ENCODE results near the gene CCNK. TPM values are rescaled to one million over a fixed set of nuclear protein-coding genes. Genes with fewer than 3 reads are reported as not detected.
A peak's percentile ranks its signal among the peaks of the same experiment; 100 is the strongest.

Gene CCNK
- total and polyA plus RNA-seq, 10 donors: 11.8 to 58.3 (median 39.8) TPM

- Histone ChIP-seq H3K4me3 (no peak overlapping the region), H3K27ac (no peak overlapping the region), H3K4me1 (peaks cover 0 to 43% (median 19%) of the 10 kb centered on the region in 6 donors), H3K27me3 (replicated peaks in 1 of 7) (no peaks in the 10 kb centered on the region), H3K36me3 (no peaks in the 10 kb centered on the region), H3K9me3 (no peaks in the 10 kb centered on the region)
- intact Hi-C loops (cut with DNase I; ENCODE audit: low total_unique reads): no loop called here
- WGBS, 5 donors: 88 to 95% (median 89%) methylated on average over 14 to 24 of the region's 24 CpGs
- no peak for DNase-seq
- no peak for TF ChIP-seq POLR2AphosphoS5 (IDR thresholded peaks at IDR 0.05)
Observed at GRCh38 chr14:99535908-99536778, 54.9 kb downstream of the CCNK start.

GRCh38 chr14:99537399-99537798, 56.2 kb downstream of the CCNK start:
- Histone ChIP-seq H3K4me1 (peaks cover 6 to 56% (median 28%) of the 10 kb centered on the region in 6 donors), H3K27ac (peak overlapping the region in 2 of 8 donors; percentile 5 to 76), H3K27me3 (replicated peaks in 1 of 7) (no peaks in the 10 kb centered on the region), H3K4me3 (no peak overlapping the region), H3K9me3 (no peaks in the 10 kb centered on the region), H3K36me3 (no peaks in the 10 kb centered on the region)
- intact Hi-C loops (cut with DNase I; ENCODE audit: low total_unique reads): no loop called here
- no peak for DNase-seq
- TF ChIP-seq POLR2AphosphoS5 (IDR thresholded peaks at IDR 0.05): no peak
- TF ChIP-seq, protein P1, sequence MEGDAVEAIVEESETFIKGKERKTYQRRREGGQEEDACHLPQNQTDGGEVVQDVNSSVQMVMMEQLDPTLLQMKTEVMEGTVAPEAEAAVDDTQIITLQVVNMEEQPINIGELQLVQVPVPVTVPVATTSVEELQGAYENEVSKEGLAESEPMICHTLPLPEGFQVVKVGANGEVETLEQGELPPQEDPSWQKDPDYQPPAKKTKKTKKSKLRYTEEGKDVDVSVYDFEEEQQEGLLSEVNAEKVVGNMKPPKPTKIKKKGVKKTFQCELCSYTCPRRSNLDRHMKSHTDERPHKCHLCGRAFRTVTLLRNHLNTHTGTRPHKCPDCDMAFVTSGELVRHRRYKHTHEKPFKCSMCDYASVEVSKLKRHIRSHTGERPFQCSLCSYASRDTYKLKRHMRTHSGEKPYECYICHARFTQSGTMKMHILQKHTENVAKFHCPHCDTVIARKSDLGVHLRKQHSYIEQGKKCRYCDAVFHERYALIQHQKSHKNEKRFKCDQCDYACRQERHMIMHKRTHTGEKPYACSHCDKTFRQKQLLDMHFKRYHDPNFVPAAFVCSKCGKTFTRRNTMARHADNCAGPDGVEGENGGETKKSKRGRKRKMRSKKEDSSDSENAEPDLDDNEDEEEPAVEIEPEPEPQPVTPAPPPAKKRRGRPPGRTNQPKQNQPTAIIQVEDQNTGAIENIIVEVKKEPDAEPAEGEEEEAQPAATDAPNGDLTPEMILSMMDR (IDR thresholded peaks at IDR 0.05 in 8 of 11, conservative IDR thresholded peaks at IDR 0.05 in 3 of 11): no peak
- TF ChIP-seq POLR2A (IDR thresholded peaks at IDR 0.05): no peak
- 90 to 100% (median 96%) methylated on average over 1 to 6 of the region's 6 CpGs for WGBS, 5 donors

DNA sequence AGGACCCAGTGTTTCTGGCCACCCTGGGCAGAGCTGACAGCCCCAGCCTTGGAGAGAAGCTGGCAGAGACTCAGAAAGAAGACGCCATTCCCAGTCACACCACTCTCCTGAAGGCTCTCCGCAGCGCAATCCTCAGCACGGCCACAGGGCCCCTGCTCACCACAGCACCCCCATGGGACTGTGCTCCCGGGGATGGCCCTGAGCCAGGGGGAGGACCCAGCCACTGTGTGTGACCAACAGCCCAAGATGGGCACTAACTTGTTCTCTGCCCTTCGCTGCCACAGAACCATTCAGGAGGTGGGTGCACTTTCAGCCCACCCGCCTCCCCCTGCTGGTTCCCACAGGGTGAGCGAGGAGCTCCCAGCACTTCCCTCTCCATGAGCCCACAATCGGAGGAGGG, 57.1 kb downstream of the CCNK start:
- peaks cover 6 to 65% (median 30%) of the 10 kb centered on the region in 6 donors for H3K4me1 ChIP-seq
- WGBS, 5 donors: 69 to 92% (median 75%) methylated on average over 7 to 9 of the region's 9 CpGs
- intact Hi-C loops (cut with DNase I; ENCODE audit: low total_unique reads): no loop called here
- peak overlapping the region in 4 of 8 donors; percentile 10 to 80 (median 63) for H3K27ac ChIP-seq
- no peak for DNase-seq
- H3K27me3 ChIP-seq (replicated peaks in 1 of 7): no peaks in the 10 kb centered on the region
- no peaks in the 10 kb centered on the region for H3K36me3 ChIP-seq
- H3K9me3 ChIP-seq: no peaks in the 10 kb centered on the region
- H3K4me3 ChIP-seq: no peak overlapping the region
- TF ChIP-seq, protein P1 (IDR thresholded peaks at IDR 0.05 in 8 of 11, conservative IDR thresholded peaks at IDR 0.05 in 3 of 11): no peak

- intact Hi-C loops (cut with DNase I; ENCODE audit: low total_unique reads): no loop called here
- Histone ChIP-seq H3K9me3 (no peaks in the 10 kb centered on the region), H3K27me3 (replicated peaks in 1 of 7) (no peaks in the 10 kb centered on the region), H3K27ac (peak overlapping the region in 5 of 8 donors; percentile 10 to 80 (median 50)), H3K4me3 (no peak overlapping the region), H3K36me3 (no peaks in the 10 kb centered on the region), H3K4me1 (peaks cover 6 to 67% (median 30%) of the 10 kb centered on the region in 6 donors)
- no peak for DNase-seq
- WGBS, 5 donors: 57 to 66% (median 60%) methylated on average over 2 to 5 of the region's 5 CpGs
- TF ChIP-seq, protein P1 (IDR thresholded peaks at IDR 0.05 in 8 of 11, conservative IDR thresholded peaks at IDR 0.05 in 3 of 11): no peak
- no peak for TF ChIP-seq POLR2AphosphoS5 (IDR thresholded peaks at IDR 0.05)
- TF ChIP-seq POLR2A (IDR thresholded peaks at IDR 0.05): no peak
Observed at GRCh38 chr14:99538733-99539132, 57.5 kb downstream of the CCNK start.

Measured in spleen (tissue), 11 donors.